GM12878 (cell line): ENCODE data around the gene TRPV5. TPM values are rescaled to one million over a fixed set of nuclear protein-coding genes. Genes with fewer than 3 reads are reported as not detected.

Experiments
- ATAC-seq: fragments of 200-7000 bp; cut with Tn5 transposase; 3 replicates; pipeline ENCODE4 v1.9.1; 2020; ENCODE audit warnings: mild to moderate bottlenecking, moderate library complexity
- BruUV-seq: library from RNA; stranded (reverse); fragments of 400-500 nt; replicated peaks from 2 replicates; lab custom pipeline; 2021; lab: Mats Ljungman, UMichigan
- CTCF ChIA-PET: fragments of 300-600 bp; sonication (Branson Sonifier 250); formaldehyde crosslinking; extraction: SDS; loops from one replicate; lab custom pipeline; 2021; ENCODE audit warnings: inconsistent platforms; lab: Yijun Ruan, JAX
- POLR2A ChIA-PET: fragments of 350-600 bp; formaldehyde crosslinking; extraction: SDS; loops from one replicate; lab custom pipeline; 2021; ENCODE audit warnings: inconsistent platforms; lab: Charles Lee
- RAD21 ChIA-PET: fragments of 300-600 bp; sonication (Branson Sonifier 250); formaldehyde crosslinking; loops from one replicate; lab custom pipeline; 2023; ENCODE audit warnings: antibody characterized with exemption; ENCODE audit not compliant: unreplicated experiment; lab: Charles Lee
- SMC1A ChIA-PET: fragments of 300-600 bp; sonication (Branson Sonifier 250); formaldehyde crosslinking; loops from one replicate; lab custom pipeline; 2023; ENCODE audit not compliant: unreplicated experiment, uncharacterized antibody; lab: Charles Lee
- DNase-seq: peaks from one replicate; pipeline ENCODE4 v3.0.0-alpha.2; 2011; ENCODE audit warnings: low read depth, low spot score
- FAIRE-seq: peaks from 3 replicates; lab custom pipeline; 2011; peaks lifted over from hg19 to GRCh38; lab: Jason Lieb, UNC
- H2AFZ ChIP-seq: 2 replicates; pipeline ENCODE4 v1.6.0; 2011; ENCODE audit warnings: low read depth, low read length, control low read depth; ENCODE audit not compliant: control insufficient read depth
- H3K27ac ChIP-seq: 2 replicates; pipeline ENCODE4 v1.5.1; 2011; ENCODE audit warnings: control low read depth; ENCODE audit not compliant: control insufficient read depth, insufficient read depth
- H3K27me3 ChIP-seq, 2 experiments: replicated peaks in 1 of 2; 2 replicates each; pipeline versions ENCODE4 v1.6.0 to v1.6.1; 2011; ENCODE audit warnings: low read length in 1 of 2; ENCODE audit not compliant: control insufficient read depth in 2 of 2, insufficient read depth in 2 of 2
- H3K36me3 ChIP-seq, 2 experiments: 2 replicates each; pipeline ENCODE4 v1.5.1; 2011; ENCODE audit warnings: low read length in 1 of 2; ENCODE audit not compliant: control insufficient read depth in 2 of 2, insufficient read depth in 2 of 2
- H3K4me1 ChIP-seq: 2 replicates; pipeline ENCODE4 v1.6.1; 2011; ENCODE audit warnings: mild to moderate bottlenecking, low read length, moderate library complexity, mixed read lengths; ENCODE audit not compliant: control insufficient read depth, insufficient read depth
- H3K4me2 ChIP-seq: 2 replicates; pipeline ENCODE4 v1.6.0; 2011; ENCODE audit warnings: control low read depth; ENCODE audit not compliant: control insufficient read depth, insufficient read depth
- H3K4me3 ChIP-seq: fragments of 200-600 bp; sonication (generic); 2 replicates; pipeline ENCODE4 v1.5.1; 2016
- H3K79me2 ChIP-seq: 2 replicates; pipeline ENCODE4 v1.6.0; 2011; ENCODE audit warnings: low read length; ENCODE audit not compliant: control insufficient read depth, insufficient read depth
- H3K9ac ChIP-seq: 2 replicates; pipeline ENCODE4 v1.8.0; 2011; ENCODE audit warnings: low read length, control low read depth, mixed read lengths; ENCODE audit not compliant: control insufficient read depth, insufficient read depth
- H3K9me3 ChIP-seq: replicated peaks from 3 replicates; pipeline ENCODE4 v1.5.1; 2011; ENCODE audit warnings: mild to moderate bottlenecking, low read length; ENCODE audit not compliant: control insufficient read depth, insufficient read depth
- H4K20me1 ChIP-seq: 2 replicates; pipeline ENCODE4 v1.6.0; 2011; ENCODE audit not compliant: control insufficient read depth, insufficient read depth
- BCL11A ChIP-seq: IDR thresholded peaks from 2 replicates; pipeline ENCODE4 v1.6.1; 2011; ENCODE audit warnings: low read depth, low read length
- BMI1 ChIP-seq: fragments of 450-650 bp; IDR thresholded peaks from 2 replicates; pipeline ENCODE4 v1.6.1; 2016; ENCODE audit warnings: mild to moderate bottlenecking, moderate library complexity, borderline replicate concordance
- ESRRA ChIP-seq: IDR thresholded peaks from 2 replicates; pipeline ENCODE4 v1.6.1; 2012; ENCODE audit warnings: mild to moderate bottlenecking, low read length, improper control_type of control experiment
- EZH2 ChIP-seq: IDR thresholded peaks from 2 replicates; pipeline ENCODE4 v1.6.1; 2012; ENCODE audit warnings: low read depth, mild to moderate bottlenecking, control low read depth, inconsistent platforms, low read length, borderline replicate concordance; ENCODE audit not compliant: control insufficient read depth
- LARP7 ChIP-seq: fragments of 450-650 bp; IDR thresholded peaks from 2 replicates; pipeline ENCODE4 v1.6.1; 2017; ENCODE audit warnings: mild to moderate bottlenecking
- RAD51 ChIP-seq: fragments of 450-650 bp; IDR thresholded peaks from 2 replicates; pipeline ENCODE4 v1.6.1; 2016; ENCODE audit warnings: moderate library complexity, mild to moderate bottlenecking, inconsistent platforms
- RUNX3 ChIP-seq: IDR thresholded peaks from 2 replicates; pipeline ENCODE4 v1.6.1; 2012; ENCODE audit warnings: low read length, inconsistent platforms
- SMARCA5 ChIP-seq: fragments of 450-650 bp; IDR thresholded peaks from 2 replicates; pipeline ENCODE4 v1.6.1; 2017; ENCODE audit warnings: mild to moderate bottlenecking
- ZBED1 ChIP-seq: IDR thresholded peaks from 2 replicates; pipeline ENCODE4 v1.6.1; 2016; ENCODE audit warnings: borderline replicate concordance
- ZNF207 ChIP-seq: fragments of 450-650 bp; IDR thresholded peaks from 2 replicates; pipeline ENCODE4 v1.6.1; 2014; ENCODE audit warnings: antibody characterized with exemption, mild to moderate bottlenecking, borderline replicate concordance
- ZZZ3 ChIP-seq: IDR thresholded peaks from 2 replicates; pipeline ENCODE4 v1.6.1; 2011; ENCODE audit warnings: low read depth; ENCODE audit not compliant: control insufficient read depth, insufficient read length
- WGBS: methylation state at CpG from one replicate; pipeline ENCODE4 v1.1.6; 2016; ENCODE audit warnings: low lambda C conversion rate; ENCODE audit not compliant: insufficient replicate concordance, insufficient coverage; ENCODE audit errors: missing lambda C conversion rate; 5-methylcytosine and 5-hydroxymethylcytosine counted together
- in situ Hi-C: fragments of 300-500 bp; cut with MboI; formaldehyde crosslinking; loops from 9 replicates; pipeline ENCODE4 v1.14.3; 2018; ENCODE audit warnings: mixed read lengths
- intact Hi-C: fragments of 100-400 bp; cut with micrococcal nuclease; formaldehyde crosslinking; loops from one replicate; pipeline ENCODE4 v1.14.2; 2022; ENCODE audit not compliant: unreplicated experiment
- polyA plus RNA-seq, 11 experiments: library from polyadenylated mRNA; depleted of rRNA in 4 of 11; unstranded in 6 of 11; stranded (reverse) in 5 of 11; fragments of >200 nt; fragmentation: Nextera tagmentation in 4 of 11; fragmentation: Illumina TruSeq in 1 of 11; extraction: Ambion mirVana in 4 of 11; extraction: Trizol in 1 of 11; gene quantifications; 1 replicate in 1 of 11; 2 replicates in 10 of 11; pipeline versions ENCODE4 v1.2.1 to v1.2.3, GENCODE V29; 2011 to 2016; ENCODE audit warnings: inconsistent platforms in 2 of 11, missing spikeins in 2 of 11, low read depth in 1 of 11
- total RNA-seq, 4 experiments: library from RNA; depleted of rRNA in 3 of 4; stranded (reverse); fragments of >200 nt in 3 of 4; fragmentation: Illumina TruSeq in 1 of 4; extraction: Trizol in 1 of 4; gene quantifications; 2 replicates each; pipeline versions ENCODE4 v1.2.1 to v1.2.3, GENCODE V29; 2013 to 2021
- TF ChIP-seq, protein P1 (sequence below): fragments of 450-650 bp; formaldehyde crosslinking; IDR thresholded peaks from 2 replicates; pipeline ENCODE4 v1.5.0; 2022; ENCODE audit warnings: mild to moderate bottlenecking, missing genetic modification characterization
- TF ChIP-seq, protein P2 (sequence below): fragments of 450-650 bp; formaldehyde crosslinking; IDR thresholded peaks from 2 replicates; pipeline ENCODE4 v1.4.0; 2020; ENCODE audit warnings: mild to moderate bottlenecking, moderate library complexity
- TF ChIP-seq, protein P3 (sequence below): fragments of 450-650 bp; IDR thresholded peaks from 2 replicates; pipeline ENCODE4 v1.6.1; 2017; ENCODE audit warnings: mild to moderate bottlenecking, moderate library complexity

TRPV5 gene
- total and polyA plus RNA-seq, 10 of the 15 experiments (the other 5 are each of a cell fraction or from before 2014, with no cell fraction given), result not detected

DNA sequence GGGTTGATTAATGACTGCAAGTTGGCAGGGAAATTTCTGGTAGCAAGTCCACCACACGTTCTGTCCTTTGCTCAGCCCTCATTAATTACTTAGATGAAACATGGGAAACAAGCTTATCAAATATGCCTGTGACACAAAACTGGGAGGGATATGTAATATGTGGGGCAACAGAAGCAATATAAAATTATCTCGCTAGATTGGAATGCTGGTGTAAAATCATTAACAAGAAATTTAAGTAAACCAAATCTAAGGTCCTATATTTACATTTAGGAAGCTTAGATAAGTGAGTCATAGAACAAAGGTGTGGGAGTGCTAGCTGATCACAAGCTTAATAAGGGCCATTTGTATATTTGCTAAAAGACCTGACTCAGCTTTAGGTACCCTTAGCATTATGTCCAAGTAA is 23.5 kb downstream of the TRPV5 start:
- no peaks in the 10 kb centered on the region for H3K4me1 ChIP-seq
- ChIA-PET RAD21 (no interaction called here), SMC1A (interaction anchor here (0.8 to 1.2 kb wide), 4 partner anchors 59 to 309 kb away, joined by 3 to 4 read pairs (median 3); no protein-coding TSS in a partner anchor), CTCF (interaction anchor here (0.8 to 1.7 kb wide), 8 partner anchors 10 to 305 kb away, joined by 3 to 6 read pairs (median 4); no protein-coding TSS in a partner anchor), POLR2A (no interaction called here)
- no peaks in the 10 kb centered on the region for H3K79me2 ChIP-seq
- DNase-seq (no peak), FAIRE-seq (no peak), ATAC-seq (no peak)
- H2AFZ ChIP-seq, result no peak overlapping the region
- intact Hi-C loops (no loop called here), in situ Hi-C loops (no loop called here)
- H3K4me3 ChIP-seq, result no peak overlapping the region
- BruUV-seq, result no TSS peak
- H3K27me3 ChIP-seq, result peaks cover 0 to 2% of the 10 kb centered on the region in 2 experiments; a peak in 2 of 4 replicates
- H3K9me3 ChIP-seq, result no peaks in the 10 kb centered on the region
- H3K4me2 ChIP-seq, result no peak overlapping the region
- H3K27ac ChIP-seq, result no peak overlapping the region
- no peak overlapping the region for H3K9ac ChIP-seq
- WGBS, result 43% methylated on average over 2 of the region's 2 CpGs
- H4K20me1 ChIP-seq, result no peaks in the 10 kb centered on the region
- H3K36me3 ChIP-seq, result no peaks in the 10 kb centered on the region
- TF ChIP-seq, protein P1, sequence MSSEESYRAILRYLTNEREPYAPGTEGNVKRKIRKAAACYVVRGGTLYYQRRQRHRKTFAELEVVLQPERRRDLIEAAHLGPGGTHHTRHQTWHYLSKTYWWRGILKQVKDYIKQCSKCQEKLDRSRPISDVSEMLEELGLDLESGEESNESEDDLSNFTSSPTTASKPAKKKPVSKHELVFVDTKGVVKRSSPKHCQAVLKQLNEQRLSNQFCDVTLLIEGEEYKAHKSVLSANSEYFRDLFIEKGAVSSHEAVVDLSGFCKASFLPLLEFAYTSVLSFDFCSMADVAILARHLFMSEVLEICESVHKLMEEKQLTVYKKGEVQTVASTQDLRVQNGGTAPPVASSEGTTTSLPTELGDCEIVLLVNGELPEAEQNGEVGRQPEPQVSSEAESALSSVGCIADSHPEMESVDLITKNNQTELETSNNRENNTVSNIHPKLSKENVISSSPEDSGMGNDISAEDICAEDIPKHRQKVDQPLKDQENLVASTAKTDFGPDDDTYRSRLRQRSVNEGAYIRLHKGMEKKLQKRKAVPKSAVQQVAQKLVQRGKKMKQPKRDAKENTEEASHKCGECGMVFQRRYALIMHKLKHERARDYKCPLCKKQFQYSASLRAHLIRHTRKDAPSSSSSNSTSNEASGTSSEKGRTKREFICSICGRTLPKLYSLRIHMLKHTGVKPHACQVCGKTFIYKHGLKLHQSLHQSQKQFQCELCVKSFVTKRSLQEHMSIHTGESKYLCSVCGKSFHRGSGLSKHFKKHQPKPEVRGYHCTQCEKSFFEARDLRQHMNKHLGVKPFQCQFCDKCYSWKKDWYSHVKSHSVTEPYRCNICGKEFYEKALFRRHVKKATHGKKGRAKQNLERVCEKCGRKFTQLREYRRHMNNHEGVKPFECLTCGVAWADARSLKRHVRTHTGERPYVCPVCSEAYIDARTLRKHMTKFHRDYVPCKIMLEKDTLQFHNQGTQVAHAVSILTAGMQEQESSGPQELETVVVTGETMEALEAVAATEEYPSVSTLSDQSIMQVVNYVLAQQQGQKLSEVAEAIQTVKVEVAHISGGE (CRISPR knock-in tag), result no peak
- TF ChIP-seq SMARCA5 (no peak), BCL11A (no peak), ZZZ3 (no peak), BMI1 (no peak), ESRRA (no peak), ZNF207 (no peak), RAD51 (no peak), RUNX3 (no peak), ZBED1 (no peak), EZH2 (no peak), LARP7 (no peak)
- TF ChIP-seq, protein P2, sequence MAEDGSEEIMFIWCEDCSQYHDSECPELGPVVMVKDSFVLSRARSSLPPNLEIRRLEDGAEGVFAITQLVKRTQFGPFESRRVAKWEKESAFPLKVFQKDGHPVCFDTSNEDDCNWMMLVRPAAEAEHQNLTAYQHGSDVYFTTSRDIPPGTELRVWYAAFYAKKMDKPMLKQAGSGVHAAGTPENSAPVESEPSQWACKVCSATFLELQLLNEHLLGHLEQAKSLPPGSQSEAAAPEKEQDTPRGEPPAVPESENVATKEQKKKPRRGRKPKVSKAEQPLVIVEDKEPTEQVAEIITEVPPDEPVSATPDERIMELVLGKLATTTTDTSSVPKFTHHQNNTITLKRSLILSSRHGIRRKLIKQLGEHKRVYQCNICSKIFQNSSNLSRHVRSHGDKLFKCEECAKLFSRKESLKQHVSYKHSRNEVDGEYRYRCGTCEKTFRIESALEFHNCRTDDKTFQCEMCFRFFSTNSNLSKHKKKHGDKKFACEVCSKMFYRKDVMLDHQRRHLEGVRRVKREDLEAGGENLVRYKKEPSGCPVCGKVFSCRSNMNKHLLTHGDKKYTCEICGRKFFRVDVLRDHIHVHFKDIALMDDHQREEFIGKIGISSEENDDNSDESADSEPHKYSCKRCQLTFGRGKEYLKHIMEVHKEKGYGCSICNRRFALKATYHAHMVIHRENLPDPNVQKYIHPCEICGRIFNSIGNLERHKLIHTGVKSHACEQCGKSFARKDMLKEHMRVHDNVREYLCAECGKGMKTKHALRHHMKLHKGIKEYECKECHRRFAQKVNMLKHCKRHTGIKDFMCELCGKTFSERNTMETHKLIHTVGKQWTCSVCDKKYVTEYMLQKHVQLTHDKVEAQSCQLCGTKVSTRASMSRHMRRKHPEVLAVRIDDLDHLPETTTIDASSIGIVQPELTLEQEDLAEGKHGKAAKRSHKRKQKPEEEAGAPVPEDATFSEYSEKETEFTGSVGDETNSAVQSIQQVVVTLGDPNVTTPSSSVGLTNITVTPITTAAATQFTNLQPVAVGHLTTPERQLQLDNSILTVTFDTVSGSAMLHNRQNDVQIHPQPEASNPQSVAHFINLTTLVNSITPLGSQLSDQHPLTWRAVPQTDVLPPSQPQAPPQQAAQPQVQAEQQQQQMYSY (CRISPR knock-in tag), result no peak
- TF ChIP-seq, protein P3, sequence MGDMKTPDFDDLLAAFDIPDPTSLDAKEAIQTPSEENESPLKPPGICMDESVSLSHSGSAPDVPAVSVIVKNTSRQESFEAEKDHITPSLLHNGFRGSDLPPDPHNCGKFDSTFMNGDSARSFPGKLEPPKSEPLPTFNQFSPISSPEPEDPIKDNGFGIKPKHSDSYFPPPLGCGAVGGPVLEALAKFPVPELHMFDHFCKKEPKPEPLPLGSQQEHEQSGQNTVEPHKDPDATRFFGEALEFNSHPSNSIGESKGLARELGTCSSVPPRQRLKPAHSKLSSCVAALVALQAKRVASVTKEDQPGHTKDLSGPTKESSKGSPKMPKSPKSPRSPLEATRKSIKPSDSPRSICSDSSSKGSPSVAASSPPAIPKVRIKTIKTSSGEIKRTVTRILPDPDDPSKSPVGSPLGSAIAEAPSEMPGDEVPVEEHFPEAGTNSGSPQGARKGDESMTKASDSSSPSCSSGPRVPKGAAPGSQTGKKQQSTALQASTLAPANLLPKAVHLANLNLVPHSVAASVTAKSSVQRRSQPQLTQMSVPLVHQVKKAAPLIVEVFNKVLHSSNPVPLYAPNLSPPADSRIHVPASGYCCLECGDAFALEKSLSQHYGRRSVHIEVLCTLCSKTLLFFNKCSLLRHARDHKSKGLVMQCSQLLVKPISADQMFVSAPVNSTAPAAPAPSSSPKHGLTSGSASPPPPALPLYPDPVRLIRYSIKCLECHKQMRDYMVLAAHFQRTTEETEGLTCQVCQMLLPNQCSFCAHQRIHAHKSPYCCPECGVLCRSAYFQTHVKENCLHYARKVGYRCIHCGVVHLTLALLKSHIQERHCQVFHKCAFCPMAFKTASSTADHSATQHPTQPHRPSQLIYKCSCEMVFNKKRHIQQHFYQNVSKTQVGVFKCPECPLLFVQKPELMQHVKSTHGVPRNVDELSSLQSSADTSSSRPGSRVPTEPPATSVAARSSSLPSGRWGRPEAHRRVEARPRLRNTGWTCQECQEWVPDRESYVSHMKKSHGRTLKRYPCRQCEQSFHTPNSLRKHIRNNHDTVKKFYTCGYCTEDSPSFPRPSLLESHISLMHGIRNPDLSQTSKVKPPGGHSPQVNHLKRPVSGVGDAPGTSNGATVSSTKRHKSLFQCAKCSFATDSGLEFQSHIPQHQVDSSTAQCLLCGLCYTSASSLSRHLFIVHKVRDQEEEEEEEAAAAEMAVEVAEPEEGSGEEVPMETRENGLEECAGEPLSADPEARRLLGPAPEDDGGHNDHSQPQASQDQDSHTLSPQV, result no peak
